ENCODE data around the gene ZNF304. TPM values are rescaled to one million over a fixed set of nuclear protein-coding genes. Genes with fewer than 3 reads are reported as not detected.

ZNF304 gene
- 10 to 100 TPM in 1 of 3 donors, 1 to 10 TPM in 2; 2.8 to 12.2 (median 4.2) TPM for total RNA-seq
- long read RNA-seq, donor 1, full-length matches to known transcripts, result 2 of 4 reads
- long read RNA-seq, donor 1, partial matches to known transcripts, result 1 of 4 reads
- long read RNA-seq, donor 1, other reads (novel, unspliced or antisense), result 1 of 4 reads
- long read RNA-seq, donor 2, result 0 reads

GRCh38 chr19:57350877-57351805 is at the start of gene ZNF304:
ZNF304 (plus strand) TSS chr19:57351271; CDS start chr19:57351665, 394 bp downstream.
- H3K4me3 ChIP-seq, result peak within 1 kb of the TSS; percentile 70
- intact Hi-C loops (cut with DNase I, micrococcal nuclease), result no loop called here
- H3K9me3 ChIP-seq, result peaks cover 33% of the 10 kb centered on the region
- H3K36me3 ChIP-seq (ENCODE audit: low read depth), result peaks cover 3% of the 10 kb centered on the region
- DNase-seq (peak; percentile 92 to 94 (median 93)), ATAC-seq (peak; percentile 100)
- peaks cover 7% of the 10 kb centered on the region for H3K4me1 ChIP-seq (ENCODE audit: low read depth)
- no peak for TF ChIP-seq CTCF (IDR thresholded peaks at IDR 0.05)

GRCh38 chr19:57302020-57302465 is 49.0 kb upstream of the ZNF304 start:
- Histone ChIP-seq H3K4me3 (no peak overlapping the region), H3K4me1 (ENCODE audit: low read depth) (no peaks in the 10 kb centered on the region), H3K9me3 (peaks cover 2% of the 10 kb centered on the region), H3K36me3 (ENCODE audit: low read depth) (no peaks in the 10 kb centered on the region)
- intact Hi-C loops (cut with DNase I, micrococcal nuclease), result no loop called here
- DNase-seq (no peak), ATAC-seq (peak; percentile 8)
- no peak for TF ChIP-seq CTCF (IDR thresholded peaks at IDR 0.05)

GRCh38 chr19:57302727-57303401 is 48.2 kb upstream of the ZNF304 start:
- intact Hi-C loops (cut with DNase I, micrococcal nuclease), result no loop called here
- Histone ChIP-seq H3K4me1 (ENCODE audit: low read depth) (no peaks in the 10 kb centered on the region), H3K9me3 (peaks cover 2% of the 10 kb centered on the region), H3K4me3 (no peak overlapping the region), H3K36me3 (ENCODE audit: low read depth) (no peaks in the 10 kb centered on the region)
- TF ChIP-seq CTCF (IDR thresholded peaks at IDR 0.05), result no peak
- ATAC-seq (no peak), DNase-seq (no peak)

GRCh38 chr19:57305056-57305455 is 46.0 kb upstream of the ZNF304 start:
- no peaks in the 10 kb centered on the region for H3K36me3 ChIP-seq (ENCODE audit: low read depth)
- H3K9me3 ChIP-seq, result no peaks in the 10 kb centered on the region
- no peaks in the 10 kb centered on the region for H3K4me1 ChIP-seq (ENCODE audit: low read depth)
- H3K4me3 ChIP-seq, result no peak overlapping the region
- ATAC-seq, result no peak
- TF ChIP-seq CTCF (IDR thresholded peaks at IDR 0.05), result no peak
- intact Hi-C loops (cut with DNase I, micrococcal nuclease), result no loop called here
- DNase-seq, result no peak

GRCh38 chr19:57308514-57308913 is 42.6 kb upstream of the ZNF304 start:
- no peak overlapping the region for H3K4me3 ChIP-seq
- H3K9me3 ChIP-seq, result no peaks in the 10 kb centered on the region
- intact Hi-C loops (cut with DNase I, micrococcal nuclease), result no loop called here
- no peak for ATAC-seq
- no peak for DNase-seq
- no peak for TF ChIP-seq CTCF (IDR thresholded peaks at IDR 0.05)
- no peaks in the 10 kb centered on the region for H3K36me3 ChIP-seq (ENCODE audit: low read depth)
- no peaks in the 10 kb centered on the region for H3K4me1 ChIP-seq (ENCODE audit: low read depth)

Data from mucosa of descending colon (tissue), 3 donors.